ENCODE measurements around the gene RCC2.

GRCh38 chr1:17436380-17437174 lies 2.9 kb downstream of the RCC2 start:
- TF ChIP-seq, protein P1, sequence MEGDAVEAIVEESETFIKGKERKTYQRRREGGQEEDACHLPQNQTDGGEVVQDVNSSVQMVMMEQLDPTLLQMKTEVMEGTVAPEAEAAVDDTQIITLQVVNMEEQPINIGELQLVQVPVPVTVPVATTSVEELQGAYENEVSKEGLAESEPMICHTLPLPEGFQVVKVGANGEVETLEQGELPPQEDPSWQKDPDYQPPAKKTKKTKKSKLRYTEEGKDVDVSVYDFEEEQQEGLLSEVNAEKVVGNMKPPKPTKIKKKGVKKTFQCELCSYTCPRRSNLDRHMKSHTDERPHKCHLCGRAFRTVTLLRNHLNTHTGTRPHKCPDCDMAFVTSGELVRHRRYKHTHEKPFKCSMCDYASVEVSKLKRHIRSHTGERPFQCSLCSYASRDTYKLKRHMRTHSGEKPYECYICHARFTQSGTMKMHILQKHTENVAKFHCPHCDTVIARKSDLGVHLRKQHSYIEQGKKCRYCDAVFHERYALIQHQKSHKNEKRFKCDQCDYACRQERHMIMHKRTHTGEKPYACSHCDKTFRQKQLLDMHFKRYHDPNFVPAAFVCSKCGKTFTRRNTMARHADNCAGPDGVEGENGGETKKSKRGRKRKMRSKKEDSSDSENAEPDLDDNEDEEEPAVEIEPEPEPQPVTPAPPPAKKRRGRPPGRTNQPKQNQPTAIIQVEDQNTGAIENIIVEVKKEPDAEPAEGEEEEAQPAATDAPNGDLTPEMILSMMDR (IDR thresholded peaks at IDR 0.05) = no peak
- TF ChIP-seq POLR2A (IDR thresholded peaks at IDR 0.05) (no peak), POLR2AphosphoS5 (IDR thresholded peaks at IDR 0.05) (no peak), EP300 (IDR thresholded peaks at IDR 0.05) (no peak)
